ENCODE measurements around the gene ETNK2.

ETNK2 gene

DNA sequence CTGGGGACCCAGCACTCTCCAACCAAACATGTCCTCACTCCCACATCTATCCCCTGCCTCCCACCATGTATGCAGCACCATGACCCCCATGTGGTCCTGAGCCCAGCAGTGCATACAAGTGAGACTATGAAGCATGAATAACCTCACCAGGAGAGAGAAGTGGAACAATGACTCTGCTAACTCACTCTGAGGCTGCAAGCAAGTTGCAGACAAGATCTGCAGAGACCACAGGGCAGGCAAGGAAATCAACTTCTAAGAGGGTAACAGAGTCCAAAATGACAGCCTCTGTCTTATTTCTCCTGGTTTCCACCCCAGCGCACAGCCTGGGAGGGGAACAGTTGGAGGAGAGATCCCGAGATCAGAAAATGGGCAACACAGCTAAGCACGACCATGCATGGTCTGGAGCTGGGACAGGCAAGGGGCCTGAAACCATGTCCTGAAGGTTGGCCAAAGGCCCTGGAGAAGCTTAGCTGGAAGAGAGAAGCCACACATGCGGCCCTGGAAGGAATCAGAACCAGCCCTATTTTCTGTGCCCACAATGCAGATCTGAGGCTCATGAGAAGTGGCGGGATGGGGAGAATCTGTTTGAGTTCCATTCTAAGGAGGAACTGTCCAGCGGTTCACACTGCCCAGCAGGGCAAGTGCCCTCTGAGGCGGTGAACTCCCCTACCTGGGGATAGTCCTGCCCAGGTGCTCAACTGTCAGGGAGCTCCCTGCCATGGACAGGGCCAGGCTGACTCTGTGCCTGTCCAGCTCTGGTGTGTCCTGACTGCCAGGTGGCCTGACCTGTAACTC, 26.8 kb upstream of the ETNK2 start:
- DNase-seq (ENCODE audit: low spot score) = no peak

DNA sequence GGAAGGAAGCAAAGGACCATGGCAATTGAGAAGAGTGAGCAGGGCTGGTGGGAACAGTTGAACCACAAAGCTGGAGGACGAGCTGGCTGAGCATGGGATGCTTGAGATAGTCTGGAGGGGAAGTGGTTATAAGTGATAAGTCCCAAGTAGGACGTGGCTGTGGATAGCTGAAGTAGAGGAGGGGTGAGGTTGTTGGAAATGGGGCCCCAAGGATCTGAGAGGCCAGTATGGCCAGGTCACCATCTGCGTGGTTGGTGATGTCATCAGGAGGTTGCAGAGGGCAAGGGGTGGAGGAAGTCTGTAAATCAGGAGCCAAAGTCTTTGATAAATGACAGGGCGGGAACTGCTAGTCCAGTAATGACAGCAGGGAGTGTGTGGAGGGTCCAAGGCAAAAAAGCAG, 25.3 kb upstream of the ETNK2 start:
- no peak for DNase-seq (ENCODE audit: low spot score)

DNA sequence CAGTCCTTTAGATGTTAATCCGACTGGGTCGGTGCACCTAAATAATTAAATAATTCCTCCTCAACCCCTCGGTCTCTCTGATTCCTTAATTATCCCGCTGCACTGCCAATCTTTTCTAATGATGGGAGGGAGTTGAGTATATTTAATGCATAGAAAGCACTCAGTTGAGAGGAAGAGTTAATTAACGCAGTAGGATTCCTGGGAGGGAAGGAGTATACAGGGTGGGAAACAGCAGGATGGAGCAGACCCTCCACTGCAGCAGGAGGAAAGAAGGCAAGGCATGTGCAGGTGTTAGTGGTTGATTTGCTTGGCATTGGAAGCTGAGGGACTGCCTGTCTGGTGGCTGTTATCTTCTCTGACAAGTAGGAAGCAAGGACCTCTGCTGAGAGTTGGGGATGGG, 24.2 kb upstream of the ETNK2 start:
- DNase-seq (ENCODE audit: low spot score) = no peak

DNA sequence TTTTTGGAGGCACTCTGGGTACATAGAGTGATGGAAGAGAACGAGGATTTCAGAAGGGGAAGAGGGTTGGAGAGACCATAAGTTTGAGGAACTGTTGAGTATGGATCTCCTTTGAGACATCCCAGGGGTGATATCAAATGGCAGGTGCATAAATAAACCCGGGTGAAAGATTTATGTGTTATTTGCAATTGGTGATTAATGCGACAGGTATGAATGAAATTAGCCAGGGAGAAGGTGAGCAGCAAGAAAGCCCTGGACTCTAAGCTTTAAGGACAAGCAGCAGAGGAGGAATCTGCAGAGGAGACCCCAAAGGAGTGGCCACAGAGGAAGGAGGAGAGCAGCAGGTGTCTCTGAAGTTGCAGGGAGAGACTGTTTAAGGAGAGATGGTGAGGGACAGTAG, 23.1 kb upstream of the ETNK2 start:
- no peak for DNase-seq (ENCODE audit: low spot score)

DNA sequence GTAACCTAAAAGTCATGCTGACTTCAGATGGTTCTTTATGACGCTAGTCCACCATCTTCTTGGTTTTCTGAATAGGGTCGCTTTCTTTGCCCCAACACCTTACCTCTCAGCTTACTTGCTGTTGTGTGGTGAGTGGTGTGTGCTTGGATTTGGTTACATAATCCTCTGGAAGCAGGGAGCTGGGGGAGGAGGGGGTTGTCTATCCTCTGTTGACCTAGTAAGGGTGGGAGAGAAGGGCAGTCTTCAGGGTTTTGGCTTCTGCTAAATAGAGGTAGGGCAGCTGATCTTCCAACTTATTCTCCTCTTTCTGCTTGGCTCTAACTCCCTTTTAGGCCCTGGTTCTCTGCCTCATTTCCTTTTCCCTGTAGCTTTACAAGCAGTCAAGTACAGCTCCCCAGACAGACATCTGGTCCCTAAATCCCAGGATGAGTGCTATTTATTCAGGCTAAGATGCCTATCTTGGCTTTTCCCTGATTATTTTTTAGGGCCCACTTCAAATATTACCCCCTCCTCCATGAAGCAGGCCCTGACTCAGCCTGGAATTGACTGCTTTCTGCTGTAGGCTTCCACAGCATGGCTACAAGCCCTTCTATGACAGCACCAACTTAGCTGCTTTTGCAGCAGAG, 20.7 kb upstream of the ETNK2 start:
- DNase-seq (ENCODE audit: low spot score) = no peak

DNA sequence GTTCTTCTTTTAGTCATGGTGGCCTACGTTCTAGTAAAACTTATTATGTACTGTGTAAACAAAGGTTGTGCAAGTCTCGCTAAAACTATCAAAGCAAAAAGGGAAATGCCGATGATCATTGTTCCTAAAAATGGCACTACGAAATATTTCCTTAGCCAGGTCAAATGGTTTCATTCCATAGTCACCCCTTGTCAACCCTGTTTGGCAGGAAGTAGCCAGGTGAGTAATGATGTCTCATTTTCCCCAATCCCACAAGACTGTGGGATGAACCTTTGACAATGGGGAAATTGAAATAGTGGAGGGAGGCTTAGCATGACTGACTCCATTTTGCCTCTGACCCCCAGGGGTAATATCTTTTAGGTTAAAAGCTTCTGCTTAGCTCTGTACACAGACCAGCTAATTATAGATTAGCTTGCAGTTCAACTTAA, 19.9 kb upstream of the ETNK2 start:
- DNase-seq (ENCODE audit: low spot score) = no peak

DNA sequence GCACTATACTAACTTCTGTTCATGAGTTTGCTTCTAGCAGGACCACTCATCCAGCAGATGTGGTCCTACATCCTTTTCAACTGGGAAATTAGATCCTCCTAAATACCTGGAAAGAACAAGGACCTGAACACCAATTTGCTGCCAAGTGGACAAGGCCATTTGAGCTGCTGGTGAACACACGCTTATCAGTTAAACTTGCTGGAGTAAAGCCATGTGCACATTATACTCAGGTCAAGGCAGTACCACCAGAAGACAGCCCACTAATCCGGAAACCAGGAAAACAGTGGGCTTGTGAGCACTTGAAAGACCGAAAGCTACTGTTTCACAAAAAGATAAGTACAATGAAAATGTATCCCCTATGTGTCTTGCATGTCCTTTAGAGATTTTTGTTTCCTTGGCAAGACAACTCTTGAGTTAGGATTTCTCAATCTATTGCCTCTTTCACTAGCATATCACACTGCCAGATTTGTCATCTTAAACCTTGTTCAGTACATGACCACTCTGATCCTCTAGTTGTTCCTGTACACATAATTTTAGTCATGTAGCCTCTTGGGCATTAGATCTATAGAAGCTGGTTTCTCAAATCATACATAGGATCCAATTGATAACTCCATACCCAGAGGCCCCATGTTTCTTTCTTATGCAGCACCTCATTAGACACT, 18.8 kb upstream of the ETNK2 start:
- no peak for DNase-seq (ENCODE audit: low spot score)

DNA sequence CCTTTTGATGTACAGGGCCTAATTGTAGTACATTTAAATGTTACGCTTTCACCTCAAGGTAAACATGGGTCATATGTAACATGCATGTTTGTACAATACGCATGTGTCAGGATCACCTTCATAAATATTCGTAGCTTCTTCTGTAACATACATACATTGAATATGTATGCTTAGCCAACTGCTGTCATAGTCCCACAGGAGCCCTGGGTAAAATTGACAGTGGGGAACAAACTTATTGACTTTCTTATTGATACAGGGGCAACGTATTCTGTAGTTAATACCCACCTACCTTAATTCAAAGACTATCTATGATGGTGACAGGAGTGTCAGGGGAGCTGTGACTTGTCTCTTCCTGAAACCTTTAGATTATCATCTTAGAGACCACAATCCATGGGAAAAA, 18.0 kb upstream of the ETNK2 start:
- DNase-seq (ENCODE audit: low spot score) = no peak

DNA sequence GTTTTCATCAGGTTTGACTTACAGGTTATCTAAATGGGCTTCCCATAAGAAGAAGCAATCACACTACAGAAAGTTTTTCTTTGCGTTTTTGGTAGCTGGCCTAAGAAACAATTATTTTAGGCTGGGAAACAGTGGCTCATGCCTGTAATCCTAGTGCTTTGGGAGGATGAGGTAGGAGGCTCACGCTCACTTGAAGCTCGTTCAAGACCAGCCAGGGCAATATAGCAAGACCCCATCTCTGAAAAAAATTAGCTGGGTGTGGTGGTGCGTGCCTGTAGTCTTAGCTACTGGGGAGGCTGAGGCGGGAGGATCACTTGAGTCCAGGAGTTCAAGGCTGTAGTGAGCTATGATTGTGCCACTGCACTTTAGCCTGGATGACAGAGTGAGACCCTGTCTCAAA, 15.9 kb upstream of the ETNK2 start:
- DNase-seq (ENCODE audit: low spot score) = no peak

DNA sequence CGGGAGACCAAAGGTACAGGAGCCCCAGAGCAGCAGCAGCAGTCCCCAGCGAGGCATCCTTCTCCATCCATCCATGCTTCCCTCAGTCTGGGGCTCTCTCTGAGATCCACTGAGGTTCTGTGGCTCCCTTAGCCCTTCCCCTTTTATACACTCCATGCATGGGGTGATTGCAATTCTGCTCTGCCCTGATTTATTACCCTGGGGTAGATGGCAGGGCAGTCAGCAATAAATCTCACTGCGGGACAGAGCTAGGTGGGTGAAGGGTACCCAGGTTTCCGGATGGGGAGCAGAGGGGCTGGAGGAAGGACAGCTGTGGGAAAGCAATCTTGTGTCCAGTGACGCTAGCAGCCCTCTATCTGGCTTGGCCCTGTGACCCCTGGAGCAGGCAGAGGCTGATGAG, 14.4 kb upstream of the ETNK2 start, which contains the start of gene REN:
TSS of gene REN (minus strand) at position 119 of the 400 bp plus-strand sequence. CDS start at position 75, 44 bp downstream.
- no peak for DNase-seq (ENCODE audit: low spot score)

DNA sequence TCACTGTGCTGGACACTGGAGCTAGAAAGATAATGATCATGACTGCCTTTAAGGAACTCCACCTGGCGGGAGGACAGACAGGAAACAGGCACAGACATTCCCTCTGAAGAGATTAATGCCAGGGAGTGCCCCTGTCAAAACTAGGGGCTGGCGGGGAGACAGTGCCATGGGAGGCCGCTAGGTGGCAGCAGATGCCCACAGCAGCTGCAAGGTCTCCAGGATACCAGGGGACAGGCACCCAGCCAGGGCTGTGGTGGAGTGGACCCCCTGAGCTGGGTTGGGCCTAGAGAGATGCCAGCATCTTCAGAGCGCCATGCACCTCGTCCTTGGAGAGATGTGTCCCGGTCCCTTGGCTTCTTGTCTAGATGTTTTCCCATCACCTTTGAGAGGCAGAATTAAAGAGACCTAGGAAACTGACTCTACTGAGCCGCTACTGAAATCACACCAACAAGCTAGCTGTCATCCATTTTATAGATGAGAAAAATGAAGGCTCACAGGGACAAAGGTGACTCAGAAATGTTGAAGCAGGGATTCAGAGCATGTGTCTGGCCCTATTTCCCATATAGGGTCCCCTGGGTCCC, 10.7 kb upstream of the ETNK2 start:
- peak; percentile 67 for DNase-seq (ENCODE audit: low spot score)

DNA sequence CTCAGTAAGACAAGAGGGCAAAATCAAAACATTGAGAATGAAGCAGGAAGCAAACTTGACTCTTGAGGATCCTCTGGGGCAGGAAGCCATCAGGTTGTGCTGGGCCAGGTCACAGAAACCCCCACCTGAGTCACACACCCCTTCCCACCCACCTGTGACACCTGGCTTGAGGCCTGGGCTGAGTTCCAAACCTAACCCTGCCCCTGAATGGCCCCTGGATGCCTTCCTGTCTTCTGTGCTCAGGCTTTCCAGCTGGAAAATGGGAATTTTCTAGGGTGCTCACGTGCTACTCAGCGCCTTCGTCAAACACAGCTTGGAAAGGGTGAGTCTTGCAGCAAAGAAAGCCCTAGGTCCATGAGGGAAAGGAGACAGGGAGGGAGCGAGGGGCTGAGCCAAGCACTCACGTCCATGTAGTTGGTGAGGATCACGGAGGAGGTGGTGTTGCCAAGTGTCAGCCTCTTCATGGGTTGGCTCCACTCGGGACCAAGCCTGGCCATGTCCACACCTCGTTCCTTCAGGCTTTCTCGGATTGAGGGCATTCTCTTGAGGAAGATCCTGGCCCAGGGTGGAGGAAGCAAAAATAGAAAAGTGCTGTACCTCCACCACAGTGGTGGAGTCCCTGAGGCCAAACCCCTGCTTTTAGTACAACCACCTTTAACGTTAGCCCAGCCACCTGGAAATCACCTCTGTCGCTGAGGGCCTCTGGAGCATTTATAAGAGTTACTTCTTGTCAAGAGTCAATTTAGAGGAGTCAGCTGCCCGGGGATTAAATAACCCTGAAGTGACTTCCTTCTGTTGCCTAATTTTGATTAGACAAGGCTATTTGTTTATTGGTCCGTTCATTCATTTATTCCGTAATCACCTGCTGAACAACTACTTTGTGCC, 10.0 kb upstream of the ETNK2 start:
- DNase-seq (ENCODE audit: low spot score) = no peak

DNA sequence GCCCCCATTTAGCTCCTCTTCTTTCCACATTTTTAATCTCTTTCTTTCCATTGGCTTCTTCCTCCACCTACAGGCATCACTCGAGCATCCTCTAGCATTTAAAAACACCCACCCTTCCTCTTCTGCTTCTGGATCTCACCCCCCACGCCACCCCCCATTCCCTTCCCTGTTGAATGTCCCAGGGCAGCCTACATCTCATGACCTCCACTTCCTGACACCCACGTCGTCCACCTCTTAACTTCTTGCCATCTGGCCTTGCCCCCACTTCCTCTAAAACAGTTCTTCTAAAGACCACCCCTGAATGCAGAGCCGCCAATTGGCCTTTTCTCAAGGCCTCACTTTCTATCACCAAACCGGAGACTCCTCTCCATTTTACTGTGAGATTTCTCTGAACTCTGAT, 6.1 kb upstream of the ETNK2 start:
- no peak for DNase-seq (ENCODE audit: low spot score)

DNA sequence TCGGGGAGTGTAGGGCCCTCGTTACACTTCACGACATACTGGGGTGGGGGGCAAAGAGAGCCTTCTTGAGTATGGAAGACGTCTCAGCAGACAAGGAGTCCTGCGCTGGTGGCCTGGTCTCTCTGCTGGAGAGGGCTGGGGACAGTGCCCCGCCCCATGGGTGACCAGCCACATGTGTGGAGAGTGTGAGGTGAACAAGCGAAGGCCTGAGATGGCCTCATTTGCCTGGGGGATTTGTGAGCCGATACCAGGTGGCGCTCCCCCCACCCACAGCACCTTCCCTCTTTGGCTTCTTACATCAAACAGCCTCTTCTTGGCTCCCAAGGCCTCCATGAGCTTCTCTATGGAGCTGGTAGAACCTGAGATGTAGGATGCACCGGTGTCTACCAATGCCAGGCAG, 4.0 kb upstream of the ETNK2 start:
- DNase-seq (ENCODE audit: low spot score) = no peak

DNA sequence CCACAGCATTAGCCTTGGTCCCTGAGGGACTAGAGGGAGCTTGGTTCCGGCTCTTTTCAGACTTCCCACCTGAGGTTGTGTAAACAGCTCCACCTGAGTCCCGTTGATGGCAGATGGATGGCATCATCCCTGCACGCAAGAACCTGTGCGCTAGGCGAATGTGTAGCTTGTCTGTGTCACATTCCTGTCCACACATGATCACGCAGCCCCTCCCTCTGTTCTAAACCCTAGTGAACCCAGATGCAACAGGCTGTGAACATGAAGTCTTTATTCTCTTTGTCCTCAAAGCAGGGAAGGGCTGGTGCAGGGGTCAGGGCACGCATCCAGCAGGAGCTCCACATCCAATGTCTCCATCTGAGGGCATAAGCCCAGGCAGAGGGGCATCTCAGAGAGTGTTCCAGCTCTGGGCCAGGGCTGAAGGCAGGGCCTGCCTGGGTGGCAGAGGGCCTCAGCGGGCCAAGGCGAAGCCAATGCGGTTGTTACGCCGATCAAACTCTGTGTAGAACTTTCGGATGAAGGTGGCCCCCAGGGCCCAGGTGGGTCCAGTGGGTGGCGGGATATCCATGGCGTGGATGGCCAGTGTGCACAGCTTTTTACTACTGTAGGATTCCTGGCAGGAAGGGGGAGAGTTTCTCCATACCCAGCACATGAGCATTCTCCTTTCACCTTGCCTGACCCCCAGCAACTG, 2.9 kb upstream of the ETNK2 start:
- DNase-seq (ENCODE audit: low spot score) = no peak

DNA sequence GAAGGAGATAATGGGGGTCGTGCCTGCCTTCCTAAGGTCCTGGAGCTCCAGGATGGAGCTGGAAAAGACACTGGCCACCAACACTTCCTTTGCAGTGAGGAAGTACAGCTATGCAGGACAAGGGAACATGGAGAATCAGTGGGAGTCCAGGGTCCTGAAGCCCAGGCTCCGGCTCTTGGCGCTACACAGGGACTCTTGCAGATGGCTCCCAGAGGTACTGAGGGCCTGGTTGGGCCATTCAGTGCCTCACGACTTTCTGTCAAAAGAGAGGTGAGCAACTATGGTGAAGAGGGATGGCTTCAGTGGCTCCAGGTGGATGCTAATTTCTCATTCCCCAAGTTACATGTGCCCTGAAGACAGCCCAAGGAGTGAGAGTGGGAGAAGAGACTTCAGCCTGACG, 1.8 kb upstream of the ETNK2 start:
- DNase-seq (ENCODE audit: low spot score) = no peak

DNA sequence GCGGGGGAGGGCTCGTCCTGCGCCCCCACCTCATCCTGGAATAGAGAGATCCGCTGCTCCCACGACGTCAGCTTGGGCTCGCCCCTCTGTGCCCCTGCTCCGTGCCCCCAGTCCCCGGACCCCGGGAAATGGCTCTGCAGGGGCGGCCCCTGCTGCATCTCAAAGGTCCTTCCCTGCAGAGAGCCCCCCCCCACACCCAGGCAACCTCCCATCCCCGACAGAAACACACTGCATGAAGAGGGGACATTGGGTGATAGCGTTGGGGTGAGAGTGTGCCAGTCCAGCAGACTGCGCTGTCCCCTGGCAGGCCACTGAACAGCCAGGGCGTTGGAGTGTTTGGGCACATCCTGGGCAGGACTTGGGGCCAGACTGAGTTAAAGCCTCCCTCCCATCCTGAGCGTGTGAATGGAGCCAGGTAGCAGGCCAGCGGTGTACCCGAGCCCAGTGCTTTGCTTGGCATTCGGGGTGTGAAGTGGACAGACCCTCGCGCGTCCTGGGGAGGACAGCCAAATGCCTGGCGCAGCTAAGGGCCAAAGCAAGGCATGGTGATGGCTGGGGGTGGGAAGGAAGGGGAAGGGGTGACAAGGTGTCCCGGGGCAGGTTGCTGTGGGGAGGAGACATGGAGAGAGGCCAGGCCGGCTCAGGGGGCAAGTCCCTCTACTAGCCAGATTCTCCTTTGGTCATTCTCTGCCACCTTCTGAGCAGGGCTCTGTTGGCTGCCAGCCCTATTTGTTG, 633 bp upstream of the ETNK2 start:
- no peak for DNase-seq (ENCODE audit: low spot score)

DNA sequence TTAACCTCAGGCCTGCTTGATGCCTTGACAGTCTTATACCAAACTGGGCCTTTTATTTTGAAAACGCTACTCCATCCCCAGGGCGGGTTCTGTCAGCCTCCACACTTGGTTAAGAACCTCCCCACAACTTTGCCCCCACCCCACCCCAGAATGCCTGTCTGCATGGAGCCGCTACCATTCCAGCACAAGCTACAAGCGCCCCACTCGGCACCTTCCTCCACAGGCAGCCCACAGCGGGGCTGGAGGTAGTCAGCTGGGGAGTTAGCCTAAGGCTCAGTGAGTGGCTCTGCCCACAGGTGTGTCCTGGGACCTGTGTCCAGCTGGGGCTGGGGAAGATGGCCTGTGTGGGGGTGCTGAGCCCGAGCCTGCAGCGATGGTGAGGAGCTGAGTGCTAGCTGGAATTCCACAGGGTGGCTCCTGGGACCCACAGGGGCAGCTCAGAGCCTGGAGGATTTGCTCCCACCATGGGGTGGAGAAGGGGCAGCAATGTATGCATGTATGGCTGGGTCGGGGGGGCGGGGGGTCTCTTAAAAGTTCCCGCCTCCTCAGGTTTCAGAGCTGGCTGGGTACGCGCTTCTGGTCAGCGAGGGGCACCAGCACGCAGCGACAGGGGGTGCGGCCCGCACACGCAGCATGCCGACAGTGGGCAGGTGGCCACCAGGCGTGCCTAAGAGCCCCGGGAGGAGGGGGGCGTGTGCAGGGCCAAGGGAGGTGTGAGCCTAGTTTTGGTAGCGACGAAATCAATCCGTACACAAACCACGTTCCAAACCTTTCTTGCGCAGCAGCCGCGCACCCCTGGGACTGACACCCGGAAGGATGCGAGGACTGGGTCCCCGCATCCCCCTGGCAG, 917 bp downstream of the ETNK2 start:
- DNase-seq (ENCODE audit: low spot score) = no peak
